ENCODE data around the gene PACRG.

The PACRG gene

GRCh38 chr6:162721404-162721687 lies 6.4 kb upstream of the PACRG start:
- Mint-ChIP-seq H3K9me3 (peaks cover 5 to 6% of the 10 kb centered on the region in 2 donors), H3K4me3 (no peak overlapping the region), H3K27ac (no peak overlapping the region), H3K27me3 (peaks cover 0 to 5% of the 10 kb centered on the region in 2 donors), H3K36me3 (peaks cover 0 to 6% of the 10 kb centered on the region in 2 donors), H3K4me1 (peaks cover 0 to 2% of the 10 kb centered on the region in 2 donors)
- DNase-seq (no peak), ATAC-seq (replicated peaks) (no peak)

DNA sequence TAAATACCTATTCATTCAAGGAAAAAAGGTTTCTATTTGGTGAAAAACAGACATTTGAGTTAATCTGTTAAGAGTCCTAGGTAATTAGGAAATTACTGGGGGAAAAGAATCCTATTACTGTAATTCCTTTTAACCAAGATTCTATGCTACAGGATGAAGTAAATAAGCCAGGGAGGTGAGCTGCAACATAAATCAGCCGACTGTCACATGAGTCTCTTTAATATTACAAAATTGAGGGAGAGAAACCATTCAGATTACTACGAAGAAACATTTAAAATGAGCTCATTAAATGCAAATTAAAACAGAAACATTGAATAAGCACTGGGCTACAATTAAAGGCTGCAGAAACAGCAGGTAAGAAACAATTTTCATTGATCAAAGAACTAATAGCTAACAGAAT lies 5.5 kb upstream of the PACRG start:
- Mint-ChIP-seq H3K4me3 (no peak overlapping the region), H3K27ac (no peak overlapping the region), H3K27me3 (peaks cover 0 to 5% of the 10 kb centered on the region in 2 donors), H3K9me3 (no peaks in the 10 kb centered on the region), H3K36me3 (no peaks in the 10 kb centered on the region), H3K4me1 (peaks cover 3 to 7% of the 10 kb centered on the region in 2 donors)
- DNase-seq (no peak), ATAC-seq (replicated peaks) (no peak)

GRCh38 chr6:162722633-162723032 lies 5.1 kb upstream of the PACRG start:
- no peak overlapping the region for H3K27ac Mint-ChIP-seq
- peaks cover 0 to 5% of the 10 kb centered on the region in 2 donors for H3K27me3 Mint-ChIP-seq
- no peak overlapping the region for H3K4me3 Mint-ChIP-seq
- DNase-seq (no peak), ATAC-seq (replicated peaks) (no peak)
- no peaks in the 10 kb centered on the region for H3K36me3 Mint-ChIP-seq
- peaks cover 3 to 7% of the 10 kb centered on the region in 2 donors for H3K4me1 Mint-ChIP-seq
- no peaks in the 10 kb centered on the region for H3K9me3 Mint-ChIP-seq

DNA sequence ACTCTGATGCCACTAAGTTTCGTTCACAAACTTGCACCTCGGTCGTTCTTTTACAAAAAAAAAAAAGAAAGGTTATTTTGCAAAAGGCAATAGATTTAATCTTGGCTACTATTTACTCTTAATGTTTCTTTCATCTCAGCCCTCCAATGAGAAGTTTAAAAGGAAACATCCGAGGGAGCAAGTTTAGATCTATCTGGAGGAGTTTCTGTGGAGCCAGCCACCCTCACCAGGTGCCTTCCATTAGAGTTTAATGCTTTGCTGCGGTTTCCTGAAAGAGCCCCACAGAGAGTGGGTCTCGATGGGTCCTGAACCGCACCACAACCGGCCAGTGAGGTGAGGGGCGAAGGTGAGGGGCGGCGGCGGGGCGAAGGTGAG lies 840 bp upstream of the PACRG start:
- Mint-ChIP-seq H3K4me1 (peaks cover 3 to 12% of the 10 kb centered on the region in 2 donors), H3K9me3 (peaks cover 0 to 3% of the 10 kb centered on the region in 2 donors), H3K27ac (peak overlapping the region; percentile 94), H3K36me3 (no peaks in the 10 kb centered on the region), H3K4me3 (peak overlapping the region; percentile 95), H3K27me3 (peaks cover 0 to 5% of the 10 kb centered on the region in 2 donors)
- ATAC-seq (replicated peaks) (peak; percentile 5 to 20), DNase-seq (no peak)

- no peak for DNase-seq
Observed at GRCh38 chr6:162728197-162728596, 423 bp downstream of the PACRG start.

DNA sequence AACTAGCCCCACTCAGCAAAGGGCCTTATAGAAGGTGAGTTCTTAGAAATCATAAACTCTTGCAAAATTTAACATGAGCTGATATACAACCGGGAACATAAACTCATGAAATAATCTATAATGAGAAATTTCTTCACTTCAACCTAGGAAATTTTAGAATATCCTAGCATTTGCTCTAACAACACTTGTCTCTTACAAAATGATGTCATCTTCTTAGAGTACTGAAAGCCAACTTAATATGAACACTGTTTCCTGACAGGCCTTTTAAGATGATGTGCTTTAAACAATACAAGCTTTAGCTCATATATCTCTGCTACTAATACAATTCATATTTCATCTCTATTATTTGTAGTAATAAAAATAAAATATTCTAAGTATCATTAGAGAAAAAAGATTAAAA lies 932 bp downstream of the PACRG start:
- H3K4me3 Mint-ChIP-seq: no peak overlapping the region

More at GRCh38 chr6:162728197-162728596, 423 bp downstream of the PACRG start:
- peaks cover 0 to 3% of the 10 kb centered on the region in 2 donors for H3K9me3 Mint-ChIP-seq
- peak overlapping the region; percentile 95 for H3K4me3 Mint-ChIP-seq
- peak overlapping the region; percentile 91 for H3K27ac Mint-ChIP-seq
- H3K4me1 Mint-ChIP-seq: peaks cover 3 to 12% of the 10 kb centered on the region in 2 donors
- ATAC-seq (replicated peaks): no peak
- no peaks in the 10 kb centered on the region for H3K36me3 Mint-ChIP-seq
- H3K27me3 Mint-ChIP-seq: peaks cover 0 to 2% of the 10 kb centered on the region in 2 donors

DNA sequence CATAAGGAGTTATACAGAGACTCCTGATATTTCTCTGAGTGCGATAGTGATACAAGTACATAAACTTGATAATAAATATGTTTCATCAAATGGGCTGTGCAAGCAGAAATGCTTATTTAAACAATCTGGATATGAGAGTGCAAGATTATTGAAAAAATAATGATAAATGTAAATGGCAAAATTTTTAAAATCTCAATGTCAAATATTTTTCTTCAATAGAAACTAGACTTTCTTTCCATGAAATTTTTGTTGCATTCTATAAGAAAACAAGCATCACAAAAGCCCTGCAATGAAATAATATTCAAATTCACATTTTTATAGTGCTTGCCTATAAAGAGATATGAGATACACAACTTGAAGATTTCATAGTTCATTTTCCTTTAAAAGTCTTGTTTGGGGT lies 2.7 kb downstream of the PACRG start:
- Mint-ChIP-seq H3K4me1 (peaks cover 3 to 17% of the 10 kb centered on the region in 2 donors), H3K9me3 (peaks cover 0 to 3% of the 10 kb centered on the region in 2 donors), H3K27me3 (no peaks in the 10 kb centered on the region), H3K36me3 (no peaks in the 10 kb centered on the region), H3K4me3 (no peak overlapping the region), H3K27ac (no peak overlapping the region)
- ATAC-seq (replicated peaks) (no peak), DNase-seq (no peak)

More for the DNA sequence above, 932 bp downstream of the PACRG start:
- H3K36me3 Mint-ChIP-seq: no peaks in the 10 kb centered on the region
- H3K4me1 Mint-ChIP-seq: peaks cover 3 to 15% of the 10 kb centered on the region in 2 donors
- H3K27me3 Mint-ChIP-seq: no peaks in the 10 kb centered on the region
- H3K27ac Mint-ChIP-seq: peak overlapping the region; percentile 91
- ATAC-seq (replicated peaks) (no peak), DNase-seq (no peak)
- peaks cover 0 to 3% of the 10 kb centered on the region in 2 donors for H3K9me3 Mint-ChIP-seq

GRCh38 chr6:162733489-162733888 lies 5.7 kb downstream of the PACRG start:
- Mint-ChIP-seq H3K9me3 (peaks cover 0 to 3% of the 10 kb centered on the region in 2 donors), H3K4me3 (no peak overlapping the region), H3K27ac (no peak overlapping the region), H3K36me3 (no peaks in the 10 kb centered on the region), H3K4me1 (peaks cover 0 to 5% of the 10 kb centered on the region in 2 donors), H3K27me3 (no peaks in the 10 kb centered on the region)
- ATAC-seq (replicated peaks) (no peak), DNase-seq (no peak)

DNA sequence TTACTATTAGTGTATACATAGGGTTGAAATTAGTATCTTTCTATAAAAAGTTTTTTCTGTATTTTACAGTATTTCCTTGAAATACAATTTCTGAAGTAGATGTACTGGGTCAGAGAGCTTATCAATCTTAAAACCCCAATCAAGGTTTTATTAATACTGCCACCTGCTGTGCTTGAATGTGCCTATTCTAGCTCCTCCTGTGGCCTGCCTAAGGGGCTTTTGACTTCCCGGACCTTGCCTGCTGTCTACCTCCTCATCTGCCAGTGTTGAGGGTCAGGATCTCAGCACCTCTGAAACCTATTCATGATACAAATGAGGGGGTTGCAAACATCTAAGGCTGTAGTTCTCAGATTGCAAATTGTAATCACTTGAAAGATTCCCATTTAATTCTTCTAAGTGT lies 9.2 kb downstream of the PACRG start:
- H3K4me3 Mint-ChIP-seq: no peak overlapping the region
- H3K27ac Mint-ChIP-seq: no peak overlapping the region
- peaks cover 0 to 1% of the 10 kb centered on the region in 2 donors for H3K36me3 Mint-ChIP-seq
- peaks cover 0 to 5% of the 10 kb centered on the region in 2 donors for H3K4me1 Mint-ChIP-seq
- ATAC-seq (replicated peaks): no peak
- no peak for DNase-seq
- H3K27me3 Mint-ChIP-seq: peaks cover 0 to 6% of the 10 kb centered on the region in 2 donors
- no peaks in the 10 kb centered on the region for H3K9me3 Mint-ChIP-seq

GRCh38 chr6:162750776-162751175 lies 23.0 kb downstream of the PACRG start:
- Mint-ChIP-seq H3K27me3 (no peaks in the 10 kb centered on the region), H3K27ac (no peak overlapping the region)
- no peak for DNase-seq

DNA sequence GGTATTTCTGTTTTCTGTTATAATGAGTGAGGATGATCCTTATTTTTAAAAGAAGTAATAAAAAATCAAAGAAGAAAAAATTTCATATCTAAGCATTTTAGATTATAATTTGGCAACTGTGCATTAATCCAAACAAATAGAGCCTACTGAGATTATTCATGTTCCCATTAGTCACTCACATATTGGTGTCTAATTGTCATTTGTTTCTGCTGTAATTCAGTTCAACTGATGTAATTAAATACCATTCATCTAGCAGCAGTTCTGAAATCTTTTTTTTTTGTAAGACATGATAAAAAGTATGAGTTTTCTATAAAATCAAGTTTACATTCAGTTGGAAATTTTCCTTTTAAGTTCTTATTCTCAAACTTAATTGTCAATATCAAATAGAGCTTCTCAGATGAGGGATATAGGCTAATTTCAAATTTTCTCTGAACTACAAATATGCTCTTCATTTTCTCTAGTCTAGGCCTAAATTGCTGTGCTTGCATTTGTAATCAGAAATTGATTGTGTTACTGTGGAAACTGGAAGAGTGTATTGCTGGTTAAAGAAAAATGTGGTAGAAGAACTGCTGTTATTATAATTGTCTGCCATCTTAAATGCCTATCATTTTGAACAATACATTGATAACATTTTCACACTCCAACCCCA lies 23.6 kb downstream of the PACRG start:
- H3K4me3 Mint-ChIP-seq: no peak overlapping the region
- no peaks in the 10 kb centered on the region for H3K4me1 Mint-ChIP-seq
- no peak for DNase-seq
- H3K36me3 Mint-ChIP-seq: no peaks in the 10 kb centered on the region
- no peak overlapping the region for H3K27ac Mint-ChIP-seq
- no peaks in the 10 kb centered on the region for H3K9me3 Mint-ChIP-seq
- ATAC-seq (replicated peaks): no peak
- no peaks in the 10 kb centered on the region for H3K27me3 Mint-ChIP-seq

More at GRCh38 chr6:162750776-162751175, 23.0 kb downstream of the PACRG start:
- H3K36me3 Mint-ChIP-seq: no peaks in the 10 kb centered on the region
- no peak overlapping the region for H3K4me3 Mint-ChIP-seq
- ATAC-seq (replicated peaks): no peak
- no peaks in the 10 kb centered on the region for H3K9me3 Mint-ChIP-seq
- no peaks in the 10 kb centered on the region for H3K4me1 Mint-ChIP-seq

DNA sequence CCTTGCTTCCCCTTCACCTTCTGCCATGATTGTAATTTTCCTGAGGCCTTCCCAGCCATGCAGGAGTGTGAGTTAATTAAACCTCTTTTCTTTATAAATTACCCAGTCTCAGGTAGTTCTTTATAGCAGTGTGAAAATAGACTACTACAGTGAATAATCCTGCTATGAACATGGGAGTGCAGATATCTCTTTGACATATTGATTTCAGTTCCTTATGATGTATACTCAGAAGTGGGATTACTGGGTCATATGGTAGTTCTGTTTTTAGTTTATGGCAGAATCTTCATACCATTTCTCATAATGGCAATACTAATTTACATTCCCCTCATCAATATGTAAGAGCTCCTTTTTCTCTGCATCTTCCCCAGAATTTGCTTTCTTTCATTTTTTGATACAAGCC lies 26.0 kb downstream of the PACRG start:
- H3K36me3 Mint-ChIP-seq: no peaks in the 10 kb centered on the region
- H3K4me1 Mint-ChIP-seq: no peaks in the 10 kb centered on the region
- no peak for DNase-seq
- no peaks in the 10 kb centered on the region for H3K9me3 Mint-ChIP-seq
- no peak overlapping the region for H3K27ac Mint-ChIP-seq
- H3K4me3 Mint-ChIP-seq: no peak overlapping the region
- no peak for ATAC-seq (replicated peaks)
- H3K27me3 Mint-ChIP-seq: no peaks in the 10 kb centered on the region

- peaks cover 0 to 3% of the 10 kb centered on the region in 2 donors for H3K9me3 Mint-ChIP-seq
- no peak overlapping the region for H3K27ac Mint-ChIP-seq
- no peak for ATAC-seq (replicated peaks)
- DNase-seq: no peak
- H3K36me3 Mint-ChIP-seq: no peaks in the 10 kb centered on the region
- H3K27me3 Mint-ChIP-seq: no peaks in the 10 kb centered on the region
- no peaks in the 10 kb centered on the region for H3K4me1 Mint-ChIP-seq
- no peak overlapping the region for H3K4me3 Mint-ChIP-seq
Observed at GRCh38 chr6:162770136-162770535, 42.4 kb downstream of the PACRG start.

GRCh38 chr6:162770955-162771354 lies 43.2 kb downstream of the PACRG start:
- Mint-ChIP-seq H3K27ac (no peak overlapping the region), H3K27me3 (no peaks in the 10 kb centered on the region), H3K9me3 (peaks cover 0 to 3% of the 10 kb centered on the region in 2 donors), H3K4me3 (no peak overlapping the region), H3K36me3 (no peaks in the 10 kb centered on the region), H3K4me1 (no peaks in the 10 kb centered on the region)
- ATAC-seq (replicated peaks): no peak
- DNase-seq: no peak

- no peak for ATAC-seq (replicated peaks)
- H3K4me1 Mint-ChIP-seq: no peaks in the 10 kb centered on the region
Observed at GRCh38 chr6:162772466-162772865, 44.7 kb downstream of the PACRG start.

More at GRCh38 chr6:162772466-162772865, 44.7 kb downstream of the PACRG start:
- no peaks in the 10 kb centered on the region for H3K27me3 Mint-ChIP-seq
- no peak overlapping the region for H3K4me3 Mint-ChIP-seq
- DNase-seq: no peak
- peaks cover 0 to 3% of the 10 kb centered on the region in 2 donors for H3K9me3 Mint-ChIP-seq
- no peak overlapping the region for H3K27ac Mint-ChIP-seq
- no peaks in the 10 kb centered on the region for H3K36me3 Mint-ChIP-seq
